Measurements from ENCODE around the gene BCL2. TPM values are rescaled to one million over a fixed set of nuclear protein-coding genes. Genes with fewer than 3 reads are reported as not detected.

The BCL2 gene
- total RNA-seq, 1 donor from 2014 or later: 4.9 TPM

DNA sequence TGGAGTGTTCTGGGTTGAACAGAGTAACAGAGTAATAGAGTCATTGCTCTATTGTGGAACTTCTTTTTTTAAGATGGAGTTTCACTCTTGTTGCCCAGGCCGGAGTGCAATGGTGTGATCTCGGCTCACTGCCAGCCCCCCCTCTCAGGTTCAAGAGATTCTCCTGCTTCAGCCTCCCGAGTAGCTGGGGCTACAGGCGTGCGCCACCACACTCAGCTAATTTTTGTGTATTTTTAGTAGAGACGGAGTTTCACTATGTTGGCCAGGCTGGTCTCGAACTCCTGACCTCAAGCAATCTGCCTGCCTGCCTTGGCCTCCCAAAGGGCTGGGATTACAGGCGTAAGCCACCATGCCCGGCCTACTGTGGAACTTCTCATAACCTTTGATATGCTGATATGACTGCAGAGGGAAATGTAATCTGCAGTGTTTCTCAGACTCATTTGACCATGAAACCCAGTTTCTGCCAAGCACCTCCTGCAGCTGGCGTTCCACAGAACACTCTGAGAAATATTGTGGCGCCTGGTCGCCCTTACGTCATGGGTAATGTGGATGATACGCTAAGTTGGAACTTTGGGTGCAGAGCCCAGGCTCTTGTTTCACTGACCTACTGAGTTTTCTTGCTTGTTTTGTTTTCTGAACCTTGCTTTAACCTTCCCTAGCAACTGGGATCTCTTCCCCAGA, 213.8 kb downstream of the BCL2 start:
- no peak for DNase-seq (ENCODE audit: low spot score)
- H3K4me3 Mint-ChIP-seq: no peak overlapping the region
- Histone ChIP-seq H3K36me3 (no peaks in the 10 kb centered on the region), H3F3A (ENCODE audit: low read depth) (no peaks in the 10 kb centered on the region), H3K9ac (no peak overlapping the region), H3K4me1 (peaks cover 8% of the 10 kb centered on the region), H3K79me2 (ENCODE audit: low read depth) (no peaks in the 10 kb centered on the region), H3K4me2 (no peak overlapping the region), H3K4me3 (no peak overlapping the region), H3K27me3 (no peaks in the 10 kb centered on the region), H3K27ac (no peak overlapping the region), H3K9me3 (ENCODE audit: low read depth) (no peaks in the 10 kb centered on the region), H2AFZ (replicated peaks) (no peak overlapping the region), H4K20me1 (ENCODE audit: low read depth) (no peaks in the 10 kb centered on the region)
- H3K9me3 Mint-ChIP-seq: peaks cover 16% of the 10 kb centered on the region
- H3K36me3 Mint-ChIP-seq: peaks cover 5% of the 10 kb centered on the region
- TF ChIP-seq EZH2 (IDR thresholded peaks at IDR 0.05) (no peak), CTCF (IDR thresholded peaks at IDR 0.05) (no peak), EZH2phosphoT487 (IDR thresholded peaks at IDR 0.05) (no peak)
- peaks cover 19% of the 10 kb centered on the region for H3K27me3 Mint-ChIP-seq (ENCODE audit: insufficient read depth, low read depth)
- peak overlapping the region; percentile 55 for H3K27ac Mint-ChIP-seq
- peaks cover 30% of the 10 kb centered on the region for H3K4me1 Mint-ChIP-seq

DNA sequence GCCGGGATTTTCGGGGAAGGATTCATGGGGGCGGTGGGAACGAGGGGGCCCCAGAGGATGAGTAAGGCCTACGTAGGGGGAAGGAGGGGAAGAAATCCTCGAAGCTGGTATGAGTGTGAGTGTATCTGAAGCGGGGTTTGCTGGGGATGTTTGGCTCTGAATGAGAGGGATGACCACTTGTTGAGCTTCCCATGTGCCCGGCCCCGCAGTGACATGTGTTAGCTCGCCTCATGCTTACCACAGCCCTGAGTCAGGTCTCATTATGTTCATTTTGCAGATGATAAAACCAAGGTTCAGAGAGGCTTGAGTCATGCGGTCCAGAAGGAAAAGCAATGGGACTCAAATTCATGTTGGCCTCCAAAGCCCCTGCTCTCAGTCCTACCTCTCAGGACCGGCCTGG, 214.7 kb downstream of the BCL2 start:
- Mint-ChIP-seq H3K36me3 (peaks cover 7% of the 10 kb centered on the region), H3K27ac (no peak overlapping the region), H3K27me3 (ENCODE audit: insufficient read depth, low read depth) (peaks cover 19% of the 10 kb centered on the region), H3K9me3 (peaks cover 18% of the 10 kb centered on the region), H3K4me3 (no peak overlapping the region), H3K4me1 (peaks cover 32% of the 10 kb centered on the region)
- Histone ChIP-seq H3K27ac (no peak overlapping the region), H3K4me3 (no peak overlapping the region), H3K27me3 (no peaks in the 10 kb centered on the region), H2AFZ (replicated peaks) (no peak overlapping the region), H3K9me3 (ENCODE audit: low read depth) (no peaks in the 10 kb centered on the region), H3K36me3 (no peaks in the 10 kb centered on the region), H3F3A (ENCODE audit: low read depth) (no peaks in the 10 kb centered on the region), H4K20me1 (ENCODE audit: low read depth) (no peaks in the 10 kb centered on the region), H3K79me2 (ENCODE audit: low read depth) (no peaks in the 10 kb centered on the region), H3K9ac (no peak overlapping the region), H3K4me2 (no peak overlapping the region), H3K4me1 (peaks cover 8% of the 10 kb centered on the region)
- DNase-seq (ENCODE audit: low spot score): no peak
- no peak for TF ChIP-seq EZH2 (IDR thresholded peaks at IDR 0.05)
- TF ChIP-seq EZH2phosphoT487 (IDR thresholded peaks at IDR 0.05): no peak
- no peak for TF ChIP-seq CTCF (IDR thresholded peaks at IDR 0.05)

- H3F3A ChIP-seq (ENCODE audit: low read depth): no peaks in the 10 kb centered on the region
- peaks cover 7% of the 10 kb centered on the region for H3K36me3 Mint-ChIP-seq
- no peaks in the 10 kb centered on the region for H3K9me3 ChIP-seq (ENCODE audit: low read depth)
- H3K4me1 Mint-ChIP-seq: peaks cover 21% of the 10 kb centered on the region
- no peaks in the 10 kb centered on the region for H3K27me3 ChIP-seq
- no peaks in the 10 kb centered on the region for H3K79me2 ChIP-seq (ENCODE audit: low read depth)
- H3K4me2 ChIP-seq: no peak overlapping the region
- H4K20me1 ChIP-seq (ENCODE audit: low read depth): no peaks in the 10 kb centered on the region
- H2AFZ ChIP-seq (replicated peaks): no peak overlapping the region
- peak overlapping the region; percentile 15 for H3K27ac Mint-ChIP-seq
- H3K4me1 ChIP-seq: peaks cover 8% of the 10 kb centered on the region
- H3K36me3 ChIP-seq: no peaks in the 10 kb centered on the region
- no peak overlapping the region for H3K4me3 ChIP-seq
- H3K27me3 Mint-ChIP-seq (ENCODE audit: insufficient read depth, low read depth): peaks cover 19% of the 10 kb centered on the region
- H3K4me3 Mint-ChIP-seq: peak overlapping the region; percentile 48
- DNase-seq (ENCODE audit: low spot score): no peak
- H3K9me3 Mint-ChIP-seq: peaks cover 18% of the 10 kb centered on the region
- H3K9ac ChIP-seq: no peak overlapping the region
- TF ChIP-seq EZH2 (IDR thresholded peaks at IDR 0.05) (no peak), CTCF (IDR thresholded peaks at IDR 0.05) (no peak), EZH2phosphoT487 (IDR thresholded peaks at IDR 0.05) (no peak)
- H3K27ac ChIP-seq: no peak overlapping the region
Observed at GRCh38 chr18:63102941-63103744, 216.4 kb downstream of the BCL2 start.
